ENCODE results near the gene FXN.

Gene FXN

DNA sequence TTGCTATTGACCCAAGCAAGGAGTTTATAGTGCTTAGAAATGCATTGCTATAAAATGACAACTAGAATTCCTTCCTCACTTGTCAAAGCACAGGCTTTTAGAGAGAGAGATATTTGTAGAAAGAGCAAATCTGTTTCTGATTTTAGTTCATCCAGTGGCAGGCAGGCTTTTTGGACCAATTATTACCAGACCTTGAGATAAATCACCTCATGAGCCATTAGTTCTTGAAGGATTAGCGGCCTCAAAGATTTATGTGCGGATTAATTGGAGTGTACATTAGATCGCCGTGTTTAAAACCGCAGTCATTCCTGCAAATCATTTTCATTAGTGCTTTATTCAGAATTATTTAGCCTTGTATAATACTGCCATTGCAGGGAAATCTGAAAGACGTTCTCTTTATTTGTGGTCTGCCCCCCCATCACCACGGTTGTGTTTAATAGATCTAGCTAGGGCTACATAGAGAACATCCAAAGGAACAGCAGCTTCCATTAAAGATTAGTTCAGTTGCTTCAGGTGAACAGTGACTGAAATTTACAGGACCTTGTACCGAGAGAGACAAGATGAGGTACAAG lies 109.7 kb downstream of the FXN start:
- DNase-seq, result peak; percentile 96

DNA sequence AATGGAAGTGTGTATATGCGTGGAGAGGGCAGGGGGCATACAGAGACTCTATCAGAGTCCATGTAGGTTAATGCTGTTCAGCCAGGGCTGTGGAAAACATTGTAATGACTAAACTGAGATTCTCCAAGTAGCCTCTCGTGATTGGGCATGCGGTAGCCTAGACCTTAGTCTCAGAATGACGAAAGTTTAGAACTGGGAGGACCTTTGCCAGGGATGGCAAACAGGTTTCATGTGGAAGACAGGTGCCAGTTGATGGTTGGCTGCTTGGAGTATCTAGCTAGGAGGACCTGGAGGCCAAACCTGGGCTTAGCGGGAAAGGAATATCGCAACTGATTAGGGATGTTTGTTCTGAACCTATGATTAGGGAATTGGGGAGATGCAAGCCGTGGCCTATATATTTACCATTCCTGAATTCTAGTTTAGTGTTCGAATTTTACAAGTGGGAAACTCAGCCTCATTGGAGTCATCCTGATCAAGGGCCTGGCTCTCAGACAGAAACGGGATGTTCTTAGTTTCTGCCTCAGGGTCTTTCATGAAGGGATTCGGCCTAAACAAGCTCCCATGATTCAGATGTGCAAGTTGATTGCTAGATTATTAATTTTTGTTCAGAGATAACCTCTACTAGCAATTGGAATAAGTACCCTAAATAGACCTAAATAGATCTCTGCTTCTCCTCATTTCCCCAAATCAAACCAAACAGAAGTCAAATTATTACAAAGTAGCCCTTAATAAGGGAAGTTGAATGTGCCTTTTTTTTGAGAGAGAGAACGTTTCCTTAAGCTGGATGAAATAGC lies 111.7 kb downstream of the FXN start:
- no peak for DNase-seq

DNA sequence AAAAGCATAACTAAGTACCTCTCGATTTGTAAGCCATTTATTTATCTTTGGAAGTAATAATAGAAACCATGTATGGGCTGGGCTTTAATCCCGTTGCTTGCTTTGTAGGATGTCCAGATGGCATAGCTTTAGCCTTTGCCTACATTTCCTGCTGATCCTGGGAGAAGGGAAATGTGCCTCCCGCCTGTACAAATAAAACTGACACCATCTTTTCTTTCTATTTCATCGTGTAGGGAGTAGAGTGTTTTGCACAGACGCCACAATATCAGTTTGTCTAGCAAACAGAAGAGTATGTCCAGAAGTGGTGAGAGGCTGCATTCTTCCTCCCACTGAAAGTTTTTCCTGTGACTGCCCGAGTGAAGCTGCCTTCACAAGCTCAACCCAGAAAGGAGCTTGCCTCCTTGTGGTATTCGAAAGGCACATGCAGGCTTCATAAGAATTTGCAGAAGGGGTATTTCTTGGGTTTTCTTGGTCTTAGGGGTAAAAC lies 113.8 kb downstream of the FXN start:
- DNase-seq, result peak; percentile 63
